ENCODE measurements around the gene DPP7.

Gene DPP7

DNA sequence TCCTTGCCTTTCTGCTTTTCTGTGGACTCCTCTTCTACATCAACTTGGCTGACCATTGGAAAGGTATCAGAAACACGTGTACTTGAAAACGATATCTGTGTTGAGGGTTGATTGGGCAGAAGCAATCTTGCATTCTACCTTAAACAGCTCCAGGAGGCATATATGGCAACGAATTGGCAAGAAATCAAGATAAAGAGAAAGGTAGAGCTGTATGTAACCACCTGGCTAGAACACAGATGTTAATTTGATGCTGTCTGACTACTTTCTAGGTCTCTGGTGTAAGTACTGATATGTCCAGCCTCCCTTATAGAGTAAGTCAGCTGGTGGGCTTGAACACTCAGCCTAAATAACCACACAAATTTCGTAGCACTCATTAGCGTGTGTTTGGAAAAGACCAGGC lies 26.4 kb downstream of the DPP7 start:
- DNase-seq (ENCODE audit: low spot score): no peak

DNA sequence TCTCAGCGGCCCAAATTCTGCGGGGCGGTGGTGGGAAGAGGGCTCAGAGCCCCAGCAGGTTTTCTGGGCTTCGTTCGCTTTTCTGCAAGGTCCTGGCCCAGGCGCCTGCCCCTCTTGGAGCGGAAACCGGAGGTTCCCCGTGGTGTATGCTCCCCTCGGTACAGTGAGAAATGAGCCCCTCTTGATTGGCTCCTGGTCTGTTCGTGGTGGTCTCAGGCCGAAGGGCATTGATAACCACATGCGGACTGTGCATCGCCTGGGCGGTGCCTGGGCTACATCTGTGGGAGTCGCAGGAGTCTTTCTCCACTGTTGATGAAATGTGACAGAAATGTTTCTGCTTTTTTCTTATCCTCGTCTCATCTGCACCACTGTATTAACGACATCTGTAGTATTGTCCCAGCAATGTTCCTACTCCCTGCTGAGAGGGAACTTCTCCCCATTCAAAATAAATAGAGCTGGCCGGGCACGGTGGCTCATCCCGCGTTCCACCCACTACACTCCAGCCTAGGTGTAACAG lies 27.1 kb downstream of the DPP7 start:
- no peak for DNase-seq (ENCODE audit: low spot score)

DNA sequence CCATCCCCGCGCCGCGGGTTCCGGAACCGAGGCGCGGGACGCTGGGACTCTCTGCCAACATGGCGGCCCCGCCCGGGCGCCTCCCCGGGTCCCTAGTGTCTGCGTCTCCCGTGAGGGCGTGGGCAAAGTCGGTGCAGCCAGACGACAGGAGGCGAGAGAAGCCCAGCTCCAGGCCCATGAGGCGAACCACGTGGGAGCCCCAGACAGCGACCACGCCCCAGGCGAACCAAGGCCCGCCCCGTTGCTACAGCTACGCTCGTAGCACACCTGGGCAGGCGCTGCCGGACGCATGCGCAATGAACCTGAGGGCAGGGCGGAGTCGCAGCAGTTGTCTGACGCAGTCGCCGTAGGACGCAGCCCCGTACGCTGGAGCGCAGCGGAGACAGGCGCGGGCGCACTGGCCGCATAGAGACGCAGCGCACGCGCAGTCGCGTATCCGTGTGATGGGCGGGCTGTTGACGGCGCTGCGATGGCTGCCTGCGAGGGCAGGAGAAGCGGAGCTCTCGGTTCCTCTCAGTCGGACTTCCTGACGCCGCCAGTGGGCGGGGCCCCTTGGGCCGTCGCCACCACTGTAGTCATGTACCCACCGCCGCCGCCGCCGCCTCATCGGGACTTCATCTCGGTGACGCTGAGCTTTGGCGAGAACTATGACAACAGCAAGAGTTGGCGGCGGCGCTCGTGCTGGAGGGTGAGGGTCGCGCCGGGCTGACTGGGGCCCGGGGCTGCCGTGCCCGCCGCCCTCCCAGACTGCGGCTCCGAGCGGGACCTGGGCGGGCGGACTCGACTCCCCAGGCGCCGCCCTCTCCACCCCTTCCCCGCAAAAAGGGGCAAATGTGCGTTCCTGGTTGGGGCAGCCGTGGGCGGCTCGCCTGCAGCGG lies 27.8 kb downstream of the DPP7 start, which contains the start of gene MAN1B1:
Gene MAN1B1 (plus strand): TSS at position 455 of the 878 bp plus-strand sequence. CDS start 15 bp downstream, at position 470.
- DNase-seq (ENCODE audit: low spot score): peak; percentile 100

DNA sequence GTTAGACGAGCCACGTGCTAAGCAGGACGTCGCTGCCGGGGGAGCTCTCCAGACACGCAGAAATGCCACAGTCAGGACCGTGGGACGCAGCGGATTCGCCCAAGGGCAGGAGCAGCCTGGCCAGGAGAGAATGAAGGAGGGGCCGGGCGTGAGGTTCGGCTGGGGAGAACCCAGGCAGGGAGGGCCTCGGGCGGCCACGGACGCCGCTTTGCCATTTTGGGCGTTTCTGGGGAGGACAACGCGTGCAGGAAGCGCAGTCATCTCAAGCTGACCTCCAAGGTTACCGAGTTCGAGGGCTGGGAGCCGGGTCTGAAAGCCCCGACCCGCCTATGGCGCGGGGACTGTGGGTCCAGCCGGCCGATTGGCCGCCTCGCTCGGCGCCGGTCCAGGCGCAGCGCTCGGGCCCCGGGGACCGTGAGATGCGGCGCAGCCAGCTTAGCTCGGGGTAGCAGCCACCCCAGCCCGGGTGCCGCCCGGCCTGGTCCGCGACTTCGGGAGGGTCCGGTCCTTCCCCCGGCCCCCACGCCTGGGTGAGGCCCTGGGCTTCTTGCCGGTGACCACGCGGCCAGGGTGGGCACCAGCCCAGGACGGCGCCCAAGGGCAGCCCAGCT lies 28.5 kb downstream of the DPP7 start:
- DNase-seq (ENCODE audit: low spot score): no peak

DNA sequence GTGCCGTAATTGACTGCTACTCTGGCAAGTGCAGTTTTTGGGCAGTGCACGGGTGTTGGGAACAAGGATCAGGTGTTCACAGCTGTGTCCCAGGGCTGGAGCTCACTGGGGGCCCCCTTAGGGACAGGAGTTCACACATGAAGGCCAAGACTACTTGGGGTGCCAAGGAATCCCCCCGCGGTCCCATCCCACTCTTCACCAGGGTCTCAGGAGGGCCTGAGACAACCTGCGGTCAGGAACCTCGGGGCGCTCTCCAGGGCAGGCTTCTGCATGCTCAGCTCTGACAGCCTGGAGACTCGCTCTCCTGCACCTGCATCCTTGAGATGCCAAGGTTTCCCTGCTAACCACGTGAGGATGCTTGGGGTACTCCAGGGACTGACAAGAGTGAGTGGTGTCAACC lies 30.0 kb downstream of the DPP7 start:
- no peak for DNase-seq (ENCODE audit: low spot score)

DNA sequence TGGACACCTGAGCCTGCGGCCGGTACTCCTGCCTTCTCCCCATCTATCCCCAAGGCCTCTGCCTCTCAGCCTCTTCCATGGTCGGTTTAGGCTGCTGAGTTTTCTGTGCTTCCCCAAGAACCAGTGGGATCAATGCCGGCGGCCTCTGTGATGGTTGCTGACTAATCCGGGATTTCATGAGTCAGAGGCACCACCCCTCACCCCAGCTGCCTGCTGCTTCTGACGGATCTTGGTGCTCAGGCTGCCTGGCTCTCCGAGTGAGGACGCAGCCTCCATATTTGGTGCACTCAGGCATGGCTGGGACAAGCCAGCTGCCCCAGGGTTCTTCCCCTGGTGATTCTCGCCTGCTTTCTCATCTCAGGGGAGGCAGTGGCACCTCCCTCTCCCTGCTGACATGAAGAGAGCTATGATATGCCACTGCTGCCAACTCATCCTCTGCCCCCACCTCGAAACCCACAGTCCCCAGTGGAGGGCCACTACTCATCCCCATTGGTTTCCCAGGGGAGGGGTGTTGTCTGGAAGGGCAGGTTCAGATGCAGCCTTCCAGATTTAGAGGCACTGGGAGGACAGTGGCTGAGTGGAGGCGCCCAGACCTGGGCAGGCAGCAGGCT lies 31.0 kb downstream of the DPP7 start:
- DNase-seq (ENCODE audit: low spot score): no peak

DNA sequence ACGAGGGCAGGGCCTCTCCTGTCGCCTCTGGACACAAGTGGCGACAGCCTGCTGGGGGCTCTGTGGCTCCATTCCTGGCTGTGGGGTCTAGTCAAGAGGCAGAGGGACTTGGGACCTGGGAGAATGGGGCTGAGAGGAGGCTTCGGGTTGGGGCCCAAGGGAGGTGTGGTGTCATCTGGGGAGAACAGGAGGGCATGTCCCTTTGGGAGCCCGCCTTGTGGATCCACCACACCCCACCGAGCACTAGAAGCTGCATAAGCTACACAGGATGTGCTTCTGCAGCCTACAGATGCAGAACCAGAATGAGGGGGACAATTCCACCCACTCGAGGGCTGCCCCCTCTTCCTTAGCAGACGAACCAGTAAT lies 31.6 kb downstream of the DPP7 start:
- no peak for DNase-seq (ENCODE audit: low spot score)

DNA sequence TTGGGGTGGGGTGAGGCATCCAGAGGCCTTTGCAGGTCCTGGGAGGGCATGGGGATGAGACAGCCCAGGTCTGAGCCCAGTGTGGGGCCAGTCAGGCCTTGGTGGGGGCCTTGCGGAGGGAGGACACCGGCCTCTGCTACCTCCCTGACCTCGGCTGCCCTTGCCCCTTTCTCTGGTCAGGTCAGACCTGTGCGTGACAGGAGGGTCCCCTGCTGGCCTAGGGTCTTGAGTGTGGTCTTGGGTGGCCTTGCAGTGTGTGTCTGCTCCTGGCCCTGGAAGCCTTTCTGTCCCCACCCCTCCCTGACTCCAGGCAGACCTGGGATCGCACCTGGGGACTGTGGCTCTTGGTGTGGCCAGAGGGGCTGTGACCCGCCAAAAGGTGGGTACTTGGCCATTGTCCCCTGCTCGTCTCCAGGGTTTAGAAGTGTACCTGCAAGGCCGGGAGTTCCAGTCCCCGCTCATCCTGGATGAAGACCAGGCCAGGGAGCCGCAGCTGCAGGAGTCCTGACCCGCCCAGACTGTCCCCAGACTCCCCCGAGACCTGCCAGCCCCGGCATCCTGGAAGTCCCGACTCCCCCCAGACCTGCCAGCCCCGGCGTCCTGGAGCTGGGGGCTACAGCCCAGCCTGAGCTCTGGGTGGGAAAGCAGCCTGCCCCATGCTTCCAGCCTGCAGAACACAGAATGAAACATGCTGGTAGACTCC lies 32.2 kb downstream of the DPP7 start:
- DNase-seq (ENCODE audit: low spot score): no peak

DNA sequence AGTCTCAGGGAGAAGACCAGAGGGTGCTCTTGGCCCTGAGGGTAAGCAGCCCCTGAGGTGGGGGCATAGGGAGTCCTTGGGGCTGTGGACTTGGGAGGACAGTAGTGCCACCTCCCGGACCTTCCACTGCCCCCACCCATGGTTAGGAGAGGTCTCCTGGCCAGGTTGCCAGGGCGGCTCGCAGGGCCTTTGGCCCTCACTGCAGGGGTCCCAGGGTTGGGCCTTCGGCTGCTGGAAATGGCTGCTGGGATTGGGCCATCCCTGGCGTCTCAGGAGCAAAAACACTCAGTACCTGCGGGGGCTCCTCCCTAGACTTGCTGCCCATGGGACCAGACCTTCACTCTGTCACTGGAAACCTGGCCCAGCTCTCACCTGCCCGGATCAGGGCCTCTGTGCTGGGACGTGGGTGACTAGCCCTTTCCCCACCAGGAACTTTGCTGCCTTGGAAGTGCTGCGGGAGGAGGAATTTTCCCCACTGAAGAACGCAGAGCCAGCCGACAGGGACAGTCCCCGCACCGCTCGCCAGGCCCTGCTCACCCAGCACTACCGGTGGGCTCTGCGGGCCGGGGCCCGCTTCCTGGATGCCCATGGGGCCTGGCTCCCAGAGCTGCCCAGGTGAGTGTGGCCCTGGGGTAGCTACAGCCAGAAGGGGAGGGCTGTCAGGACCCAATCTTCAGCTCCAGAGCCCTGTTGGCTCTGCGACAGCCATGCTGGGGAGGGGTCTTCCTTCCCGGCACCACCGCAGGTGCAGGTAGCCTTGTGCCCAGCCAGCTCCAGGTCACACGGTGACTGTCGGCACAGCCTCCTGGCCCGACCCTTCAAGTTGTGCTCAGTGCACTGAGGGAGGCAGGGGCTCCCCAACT lies 34.0 kb downstream of the DPP7 start:
- no peak for DNase-seq (ENCODE audit: low spot score)

DNA sequence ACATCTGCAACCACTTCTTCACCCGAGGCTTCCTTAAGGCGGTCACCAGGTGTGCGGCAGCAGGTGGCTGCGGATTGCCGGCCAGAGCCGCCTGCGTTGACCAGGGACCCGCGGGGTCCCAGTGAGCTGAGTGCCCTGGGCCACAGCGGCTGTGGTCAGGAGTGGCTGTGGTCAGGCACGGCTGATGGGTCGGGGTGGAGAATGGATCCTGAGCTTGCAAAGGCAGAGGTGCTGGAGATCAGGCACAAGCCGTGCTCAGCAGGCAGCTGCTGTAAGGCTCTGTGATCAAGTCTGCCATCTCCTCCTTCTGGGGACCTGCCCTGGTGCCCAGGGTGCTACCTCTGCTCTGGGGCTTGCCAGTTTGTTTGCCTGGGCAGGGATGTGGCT lies 35.1 kb downstream of the DPP7 start:
- no peak for DNase-seq (ENCODE audit: low spot score)

DNA sequence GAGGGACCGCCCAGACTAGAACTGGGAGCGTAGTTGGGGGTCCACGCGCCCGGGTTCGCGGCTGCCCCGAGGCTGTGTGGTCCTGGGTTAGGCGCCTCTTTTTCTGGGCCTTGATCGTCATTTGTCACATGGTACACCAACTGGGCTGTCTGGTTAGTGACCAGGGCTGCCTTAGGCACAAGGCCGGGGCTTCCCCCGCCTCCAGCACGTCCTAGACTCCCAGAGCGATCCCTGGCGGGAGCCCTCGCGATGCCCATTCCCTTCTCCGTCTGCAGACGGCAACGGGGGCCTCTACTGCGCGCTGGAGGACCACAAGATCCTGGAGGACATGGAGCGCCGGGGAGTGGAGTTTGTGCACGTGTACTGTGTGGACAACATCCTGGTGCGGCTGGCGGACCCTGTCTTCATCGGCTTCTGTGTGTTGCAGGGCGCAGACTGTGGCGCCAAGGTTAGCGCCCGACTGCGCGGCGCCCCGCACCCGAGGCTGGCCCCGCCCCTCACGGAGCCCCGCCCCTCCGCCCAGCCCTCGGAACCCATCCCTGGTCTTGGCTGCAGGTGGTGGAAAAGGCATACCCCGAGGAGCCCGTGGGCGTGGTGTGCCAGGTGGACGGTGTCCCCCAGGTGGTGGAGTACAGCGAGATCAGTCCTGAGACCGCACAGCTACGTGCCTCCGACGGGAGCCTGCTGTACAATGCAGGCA lies 35.7 kb downstream of the DPP7 start:
- DNase-seq (ENCODE audit: low spot score): no peak

DNA sequence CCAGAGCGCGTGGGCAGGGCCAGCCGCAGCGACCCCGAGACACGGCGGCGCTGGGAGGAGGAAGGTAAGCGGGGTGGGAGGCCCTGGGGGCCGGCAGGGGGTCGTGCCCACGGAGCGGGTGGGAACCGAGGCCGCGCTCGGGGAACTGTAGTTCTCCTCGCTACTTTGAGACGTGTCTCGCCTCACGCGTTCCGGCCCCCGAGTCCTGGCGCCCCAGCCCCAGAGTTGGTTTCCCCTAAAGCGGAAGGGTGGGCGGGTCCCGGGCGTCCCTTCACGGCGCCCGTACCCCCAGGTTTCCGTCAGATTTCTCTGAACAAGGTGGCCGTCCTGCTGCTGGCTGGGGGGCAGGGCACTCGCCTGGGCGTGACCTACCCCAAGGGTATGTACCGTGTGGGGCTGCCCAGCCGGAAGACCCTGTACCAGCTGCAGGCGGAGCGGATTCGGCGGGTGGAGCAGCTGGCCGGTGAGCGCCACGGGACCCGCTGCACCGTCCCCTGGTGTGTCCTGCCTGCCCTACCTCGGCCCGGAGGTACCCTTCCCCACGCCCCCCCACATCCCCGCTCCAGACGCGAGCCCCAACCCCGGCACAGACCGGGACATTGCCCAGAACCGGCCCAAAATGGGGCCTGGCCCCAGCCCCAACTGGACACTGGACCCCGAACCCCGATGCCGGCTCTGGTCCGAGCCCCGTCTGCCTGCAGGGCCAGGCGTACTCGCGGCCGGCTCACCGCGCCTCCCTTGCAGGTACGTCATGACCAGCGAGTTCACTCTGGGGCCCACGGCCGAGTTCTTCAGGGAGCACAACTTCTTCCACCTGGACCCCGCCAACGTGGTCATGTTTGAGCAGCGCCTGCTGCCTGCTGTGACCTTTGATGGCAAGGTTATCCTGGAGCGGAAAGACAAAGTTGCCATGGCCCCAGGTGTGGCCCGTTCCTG lies 36.5 kb downstream of the DPP7 start:
- DNase-seq (ENCODE audit: low spot score): peak; percentile 19

DNA sequence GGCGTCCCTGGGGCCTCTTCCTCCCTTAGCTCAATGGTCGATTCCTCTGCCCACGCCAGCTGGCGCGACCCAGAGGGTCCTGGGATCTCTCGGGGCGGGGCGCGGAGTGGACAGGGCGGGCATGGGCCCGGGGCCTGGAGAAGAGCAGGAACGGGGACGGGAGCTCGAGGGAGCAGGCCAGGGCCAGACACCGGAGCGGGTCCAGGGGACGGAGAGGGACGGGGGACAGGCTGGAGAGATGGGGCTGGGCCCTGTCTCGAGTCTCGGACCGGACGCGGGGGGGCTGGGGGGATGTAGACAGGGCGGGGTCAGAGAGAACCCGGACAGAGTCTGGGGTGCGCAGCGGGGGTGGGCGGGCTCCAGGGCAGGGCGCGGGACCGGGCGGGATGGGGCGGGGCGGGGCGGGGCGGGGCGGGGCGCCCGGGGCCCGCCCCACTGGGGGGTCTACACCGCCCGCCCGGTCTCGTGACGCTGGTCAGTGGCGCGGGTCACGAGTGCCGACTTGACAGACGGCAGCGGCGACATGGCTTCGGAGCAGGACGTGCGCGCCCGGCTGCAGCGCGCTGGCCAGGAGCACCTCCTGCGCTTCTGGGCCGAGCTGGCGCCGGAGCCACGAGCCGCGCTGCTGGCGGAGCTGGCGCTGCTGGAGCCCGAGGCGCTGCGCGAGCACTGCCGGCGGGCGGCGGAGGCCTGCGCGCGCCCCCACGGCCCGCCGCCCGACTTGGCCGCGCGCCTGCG lies 37.4 kb downstream of the DPP7 start, which contains the start of gene UAP1L1:
Gene UAP1L1 (plus strand): TSS at position 508 of the 738 bp plus-strand sequence. CDS start 16 bp downstream, at position 524.
- peak; percentile 49 for DNase-seq (ENCODE audit: low spot score)

DNA sequence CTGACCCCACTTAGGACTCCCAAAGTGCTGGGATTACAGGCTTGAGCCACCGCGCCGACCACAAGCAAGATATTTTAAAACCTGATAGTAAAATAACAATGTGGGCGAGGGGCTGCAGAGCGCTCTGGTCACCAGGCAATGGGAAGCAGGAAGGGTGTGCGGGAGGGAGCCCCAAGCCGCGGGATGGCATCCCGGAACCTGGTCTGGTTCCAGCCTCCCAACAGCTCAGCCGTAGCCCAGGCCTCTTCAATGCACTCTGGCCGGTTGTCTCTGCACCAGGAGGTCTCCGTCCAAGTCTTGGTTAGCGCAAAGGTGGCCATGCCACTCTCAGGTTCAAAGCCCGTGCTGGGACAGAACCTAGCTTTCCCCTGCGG lies 37.9 kb downstream of the DPP7 start:
- DNase-seq (ENCODE audit: low spot score): no peak

DNA sequence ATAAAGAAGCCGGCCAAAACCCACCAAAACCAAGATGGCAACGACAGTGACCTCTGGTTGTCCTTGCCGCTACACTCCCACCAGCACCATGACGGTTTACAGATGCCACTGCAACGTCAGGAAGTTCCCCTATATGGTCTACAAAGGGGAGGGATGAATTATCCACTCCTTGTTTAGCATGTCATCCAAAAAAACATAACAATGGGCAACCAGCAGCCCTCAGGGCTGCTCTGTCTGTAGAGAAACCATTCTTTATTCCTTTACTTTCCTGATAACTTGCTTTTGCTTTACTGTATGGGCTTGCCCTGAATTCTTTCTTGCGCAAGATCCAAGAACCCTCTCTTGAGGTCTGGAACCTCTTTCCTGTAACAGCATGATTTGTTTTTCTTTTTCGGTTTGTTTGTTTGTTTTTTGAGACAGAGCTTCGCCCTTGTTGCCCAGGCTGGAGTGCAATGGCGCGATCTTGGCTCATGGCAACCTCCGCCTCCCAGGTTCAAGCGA lies 39.2 kb downstream of the DPP7 start:
- DNase-seq (ENCODE audit: low spot score): no peak

DNA sequence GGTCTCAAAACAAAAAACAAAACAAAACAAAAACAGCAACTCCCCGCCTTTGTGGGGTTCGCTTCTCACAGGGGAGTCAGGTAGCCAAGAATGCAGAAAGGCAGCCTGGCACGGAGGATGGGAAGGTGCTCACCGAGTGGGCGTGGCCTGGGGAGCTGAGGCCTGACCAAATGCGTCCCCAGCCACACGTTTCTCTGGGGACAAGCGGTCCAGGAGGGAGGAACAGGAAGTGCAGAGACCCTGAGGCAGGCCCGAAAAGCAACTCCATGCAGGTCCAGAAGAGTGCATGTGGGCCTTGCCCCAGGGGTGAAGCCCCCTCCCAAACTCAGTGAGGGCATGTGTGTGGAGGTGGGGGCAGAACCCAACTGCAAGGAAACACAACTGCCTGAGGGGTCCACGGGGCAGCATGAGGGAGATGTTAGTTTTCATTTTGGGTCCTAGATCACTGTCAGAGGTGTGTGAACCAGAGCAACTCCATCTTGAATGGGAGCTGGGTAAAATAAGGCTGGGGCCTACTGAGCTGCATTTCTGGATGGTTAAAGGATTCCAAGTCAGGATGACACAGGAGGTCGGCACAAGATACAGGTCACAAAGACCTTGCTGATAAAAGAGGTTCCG lies 39.8 kb downstream of the DPP7 start:
- DNase-seq (ENCODE audit: low spot score): no peak

DNA sequence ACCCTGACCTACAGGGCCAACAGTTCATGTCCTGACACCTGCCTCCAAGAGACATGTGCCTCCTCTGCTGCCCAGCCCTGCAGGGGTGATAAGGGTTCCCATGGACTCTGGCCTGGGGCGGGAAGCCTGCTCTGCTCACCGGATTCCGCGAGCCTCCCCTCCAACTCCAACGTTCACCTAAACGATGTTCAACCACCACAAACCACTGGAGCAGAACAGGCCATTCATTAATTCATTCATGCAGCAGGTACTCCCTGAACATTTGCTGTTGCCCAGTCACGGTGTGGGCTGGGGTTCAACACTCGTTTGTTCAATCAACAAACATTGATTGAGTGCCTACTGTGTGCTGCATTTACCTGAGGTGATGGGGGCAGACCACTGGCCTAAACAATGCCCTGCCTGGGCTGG lies 40.5 kb downstream of the DPP7 start:
- DNase-seq (ENCODE audit: low spot score): no peak

DNA sequence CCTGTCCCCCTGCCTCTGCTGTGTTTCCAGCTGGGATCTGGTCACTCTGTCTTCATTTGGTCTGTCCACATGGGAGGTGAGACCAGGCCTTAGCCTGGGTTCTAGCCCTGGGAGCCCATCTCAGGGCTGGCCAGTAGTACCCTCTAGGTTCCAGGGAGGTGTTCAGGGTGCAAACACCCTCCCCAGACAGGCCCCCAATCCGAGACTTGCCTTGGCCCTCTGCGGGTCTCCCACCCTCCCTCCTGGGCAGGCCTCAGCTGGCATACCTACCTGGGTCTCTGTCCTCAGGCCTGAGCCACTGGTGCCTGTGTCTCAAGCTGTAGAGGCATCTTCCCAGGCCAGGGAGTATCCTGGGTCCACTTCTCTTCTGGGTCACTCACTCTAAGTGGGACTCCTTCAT lies 43.3 kb downstream of the DPP7 start:
- DNase-seq (ENCODE audit: low spot score): no peak
